Stimulated activated CD8-positive, alpha-beta memory T cell treated with anti-CD3 and anti-CD28 coated beads, Interleukin-12 subunit alpha, Interleukin-12 subunit beta, amount 100 ng/mL, for 1 hour (primary cell): ENCODE results near the gene TANC2.
"Not testable (repeated sequence)": the region's sequence is repeated elsewhere in the genome, so short reads cannot be mapped to it uniquely, and the experiment has no call there.

Source experiments
- DNase-seq: peaks from one replicate; pipeline ENCODE4 v3.0.0-alpha.2; 2020; ENCODE audit warnings: low read depth

The TANC2 gene

GRCh38 chr17:62964506-62964905 lies 1.5 kb upstream of the TANC2 start:
- DNase-seq = no peak

GRCh38 chr17:62965174-62965685 lies 805 bp upstream of the TANC2 start:
- peak; percentile 4 for DNase-seq

- peak; percentile 27 for DNase-seq
Observed at GRCh38 chr17:62966426-62967204, 580 bp downstream of the TANC2 start.

DNA sequence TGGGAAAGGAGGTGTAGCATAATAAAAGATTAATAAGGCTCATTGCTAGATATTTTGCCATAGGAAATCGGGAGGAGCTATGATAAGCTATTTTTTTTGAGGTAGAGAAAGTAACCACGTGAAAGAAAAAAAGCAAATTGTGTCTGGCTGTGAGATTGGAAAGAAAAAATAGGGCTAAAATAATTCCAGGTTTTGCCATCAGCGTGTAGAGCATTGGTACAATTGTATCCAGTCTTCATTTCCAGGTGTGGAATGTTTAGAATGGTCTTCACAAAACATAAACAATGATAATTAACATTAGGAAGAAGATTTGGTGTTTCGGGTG lies 1.1 kb downstream of the TANC2 start:
- no peak for DNase-seq

DNA sequence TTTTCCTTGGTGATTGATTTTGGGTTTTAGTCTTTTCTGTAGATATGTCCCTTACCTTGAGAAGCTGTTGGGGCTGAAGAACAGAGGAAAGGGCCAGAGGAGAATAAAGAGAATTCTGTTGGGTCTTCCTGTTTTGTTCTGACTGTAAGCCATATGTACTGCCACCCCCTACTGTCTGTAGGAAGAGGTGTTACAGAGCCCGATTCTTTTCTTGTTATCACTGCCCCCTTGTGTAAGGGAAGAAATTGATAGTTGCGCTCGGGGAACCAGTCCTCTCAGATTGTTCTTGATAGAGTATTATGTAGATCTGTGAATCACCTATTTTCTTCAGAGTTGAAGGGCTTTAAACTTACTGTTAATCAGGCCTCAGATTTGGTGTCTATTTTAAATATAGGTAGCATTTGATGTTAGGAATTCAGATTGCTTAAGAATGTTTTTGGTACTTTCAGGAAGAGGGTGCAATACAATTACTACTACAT lies 2.4 kb downstream of the TANC2 start:
- peak; percentile 25 for DNase-seq

DNA sequence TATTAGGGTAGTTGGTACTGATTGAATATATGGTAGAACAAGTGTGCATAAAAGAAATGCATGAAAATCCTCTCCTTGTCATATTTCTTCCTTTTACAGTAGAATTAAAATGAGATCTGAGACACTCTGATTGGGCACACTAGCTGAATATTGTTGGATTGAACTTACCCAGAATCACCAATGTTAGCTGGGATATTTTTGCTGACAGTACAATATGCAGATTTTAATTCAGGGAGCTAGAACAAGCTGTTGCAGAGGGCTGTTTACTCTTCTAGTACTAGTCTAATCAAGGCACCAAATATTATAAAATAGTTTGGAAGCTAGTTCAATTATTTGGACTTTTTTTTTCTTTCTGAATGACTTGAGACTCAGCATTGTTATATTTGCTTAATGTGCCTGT lies 4.6 kb downstream of the TANC2 start:
- DNase-seq = no peak

DNA sequence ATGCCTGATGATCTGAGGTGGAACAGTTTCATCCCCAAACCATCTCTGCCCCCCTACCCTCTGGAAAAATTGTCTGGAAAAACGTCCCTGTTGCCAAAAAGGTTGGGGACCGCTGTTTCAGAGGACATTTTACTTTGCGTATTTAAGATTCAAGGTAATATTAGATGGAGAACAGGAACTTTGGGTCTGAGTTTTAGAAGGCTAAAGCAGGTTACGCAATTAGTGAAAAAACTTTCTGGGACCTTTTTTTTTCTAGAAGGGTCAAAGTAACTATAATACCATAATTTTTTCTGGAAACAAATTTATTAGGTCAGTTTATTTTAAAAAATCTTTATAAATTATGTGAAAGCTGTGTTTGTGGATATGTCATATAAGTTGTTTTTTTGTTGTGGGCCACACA lies 5.8 kb downstream of the TANC2 start:
- no peak for DNase-seq

GRCh38 chr17:62974788-62975187 lies 8.8 kb downstream of the TANC2 start:
- DNase-seq = no peak

- DNase-seq = no peak
Observed at GRCh38 chr17:62975206-62975605, 9.2 kb downstream of the TANC2 start.

GRCh38 chr17:62976643-62977231 lies 10.7 kb downstream of the TANC2 start:
- DNase-seq = not testable (repeated sequence)

DNA sequence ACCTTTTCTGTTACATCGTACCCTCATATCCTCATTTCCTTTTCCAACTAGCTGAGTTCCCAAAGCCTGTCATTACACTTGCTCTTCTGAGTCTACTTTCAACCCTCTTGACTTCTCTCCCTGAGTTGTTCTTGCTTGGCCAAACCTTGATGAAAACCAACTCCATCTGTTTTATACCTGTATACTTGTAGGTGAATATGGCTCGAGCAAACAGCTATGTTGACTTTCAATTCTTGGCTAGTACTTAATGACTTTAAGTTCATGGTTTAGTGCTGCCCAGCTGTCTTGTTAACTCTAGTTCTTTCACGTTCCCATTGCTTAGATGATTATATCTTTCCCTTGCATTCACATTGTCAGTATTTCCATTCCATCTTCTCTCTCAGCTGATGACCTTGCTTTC lies 14.8 kb downstream of the TANC2 start:
- DNase-seq = no peak

- DNase-seq = no peak
Observed at GRCh38 chr17:62981933-62982332, 15.9 kb downstream of the TANC2 start.

DNA sequence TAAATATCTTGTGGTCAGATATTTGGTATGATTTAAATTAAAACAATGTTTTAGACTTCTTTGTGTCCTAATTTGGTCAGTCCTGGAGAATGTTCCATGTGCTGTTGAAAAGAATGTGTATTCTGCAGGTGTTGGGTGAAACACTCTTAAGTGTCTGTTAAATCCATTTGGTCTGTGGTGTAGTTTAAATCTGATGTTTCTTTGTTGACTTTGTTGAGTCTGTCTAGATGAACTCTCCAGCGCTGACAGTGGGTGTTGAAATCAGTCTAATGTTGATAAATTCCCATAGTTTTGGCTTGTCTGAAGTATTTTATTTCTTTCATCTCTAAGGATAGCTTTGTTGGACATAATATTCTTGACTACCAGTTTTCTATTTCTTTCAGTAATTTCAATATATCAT lies 18.8 kb downstream of the TANC2 start:
- no peak for DNase-seq

DNA sequence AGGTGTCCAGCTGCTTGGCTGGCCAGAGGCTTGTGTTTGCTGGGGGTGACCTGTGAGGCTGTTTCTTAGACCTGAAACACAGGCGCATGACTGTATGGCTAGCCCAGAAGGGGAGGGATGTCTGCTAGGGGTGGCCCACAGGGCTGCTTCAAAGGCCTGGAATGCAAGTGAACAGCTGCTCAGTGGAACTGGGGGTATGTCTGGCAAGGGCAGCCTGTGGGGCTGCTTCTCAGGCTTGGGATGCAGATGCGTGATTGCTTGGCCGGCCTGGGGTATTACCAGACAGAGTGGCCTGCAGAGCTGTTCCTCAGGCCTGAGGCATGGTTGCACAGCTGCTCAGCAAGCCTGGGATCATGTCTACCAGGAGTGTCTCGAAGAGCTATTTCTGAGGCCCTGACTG lies 20.5 kb downstream of the TANC2 start:
- no peak for DNase-seq

- DNase-seq = no peak
Observed at GRCh38 chr17:62987136-62987535, 21.1 kb downstream of the TANC2 start.

GRCh38 chr17:62989501-62989900 lies 23.5 kb downstream of the TANC2 start:
- DNase-seq = no peak

DNA sequence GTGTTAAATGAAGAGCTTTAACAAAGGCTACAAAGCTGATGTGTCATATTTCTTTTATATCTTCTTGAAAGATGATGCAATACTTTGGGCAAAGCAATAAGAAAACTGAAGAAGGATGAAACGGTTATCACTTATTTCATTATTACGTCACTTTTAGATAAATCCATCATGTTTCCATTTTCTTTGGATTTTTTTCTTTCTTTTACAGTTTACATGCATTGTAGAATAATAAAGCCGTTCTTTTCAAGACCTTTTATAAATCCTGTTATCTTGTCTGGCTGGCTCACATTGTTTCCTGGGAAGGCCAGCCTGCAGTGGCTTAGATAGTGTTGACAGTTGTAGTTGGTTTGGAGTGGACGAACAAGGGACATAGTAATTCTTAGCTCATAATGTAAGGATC lies 28.9 kb downstream of the TANC2 start:
- DNase-seq = no peak

GRCh38 chr17:62995377-62995885 lies 29.4 kb downstream of the TANC2 start:
- DNase-seq = no peak

DNA sequence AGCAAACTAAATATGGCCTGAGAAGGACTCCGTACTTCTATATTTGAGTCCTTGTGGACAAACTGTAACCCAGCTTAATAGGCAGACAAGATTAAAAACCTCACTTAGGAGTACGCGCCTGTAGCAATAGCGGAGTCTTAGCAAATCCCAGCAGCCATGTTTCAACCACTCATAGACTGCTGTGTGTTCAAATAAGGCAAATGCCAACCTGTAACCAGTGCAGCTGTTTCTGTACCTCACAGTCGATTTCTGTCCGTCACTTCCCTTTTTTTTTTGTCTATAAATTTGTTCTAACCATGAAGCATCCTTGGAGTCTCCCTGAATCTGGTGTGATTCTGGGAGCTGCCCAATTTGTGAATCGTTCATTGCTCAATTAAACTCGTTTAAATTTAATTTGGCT lies 30.2 kb downstream of the TANC2 start:
- DNase-seq = no peak

DNA sequence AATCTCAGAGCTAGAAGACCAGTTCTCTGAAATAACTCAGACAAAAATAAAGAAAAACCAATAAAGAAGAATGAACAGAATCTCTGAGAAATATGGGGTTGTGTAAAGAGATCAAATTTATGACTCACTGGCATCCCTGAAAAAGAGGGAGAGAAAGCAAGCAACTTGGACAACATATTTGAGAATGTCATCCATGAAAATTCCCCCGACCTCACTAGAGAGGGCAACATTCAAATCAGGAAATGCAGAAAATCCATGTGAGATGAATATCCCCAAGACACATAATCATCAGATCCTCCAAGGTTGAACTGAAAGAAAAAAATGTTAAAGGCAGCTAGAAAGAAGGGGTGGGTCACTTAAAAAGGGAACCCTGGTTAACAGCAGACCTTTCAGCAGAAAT lies 32.1 kb downstream of the TANC2 start:
- DNase-seq = no peak

GRCh38 chr17:62998665-62999393 lies 32.8 kb downstream of the TANC2 start:
- no peak for DNase-seq

DNA sequence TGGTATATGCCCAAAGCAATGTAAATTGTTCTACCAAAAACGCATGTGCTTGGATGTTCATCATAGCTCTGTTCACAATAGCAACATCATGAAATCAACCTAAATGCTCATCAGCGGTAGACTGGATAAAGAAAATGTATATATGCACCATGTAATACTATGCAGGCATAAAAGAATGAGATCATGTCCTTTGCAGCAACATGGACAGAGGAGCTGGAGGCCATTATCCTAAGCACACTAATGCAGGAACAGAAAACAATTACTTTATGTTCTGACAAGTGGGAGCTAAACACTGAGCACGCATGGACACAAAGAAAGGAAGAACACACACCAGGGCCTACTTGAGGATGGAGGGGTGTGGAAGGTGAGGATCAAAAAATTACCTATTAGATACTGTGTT lies 33.7 kb downstream of the TANC2 start:
- DNase-seq = no peak
